Lower leg skin (tissue), 4 donors: ENCODE data around the gene DUSP3. TPM values are rescaled to one million over a fixed set of nuclear protein-coding genes. Genes with fewer than 3 reads are reported as not detected.

Experiments used
- DNase-seq, 2 donors: peaks; one replicate each; pipeline ENCODE4 v3.0.0-alpha.2; 2019; ENCODE audit warnings: low spot score in 2 of 2
- H3K4me3 ChIP-seq: fragments of 200-600 bp; sonication (generic); 2 replicates; pipeline ENCODE4 v1.5.1; 2017; ENCODE audit warnings: mild to moderate bottlenecking, low read depth; ENCODE audit not compliant: poor library complexity, severe bottlenecking
- POLR2A ChIP-seq, 2 donors: fragments of 450-650 bp; IDR thresholded peaks; one replicate each; pipeline ENCODE4 v1.6.1; 2016 to 2017; ENCODE audit warnings: antibody characterized with exemption in 2 of 2, mild to moderate bottlenecking in 1 of 2, moderate library complexity in 1 of 2
- WGBS, 2 donors: methylation state at CpG; one replicate each; pipeline ENCODE4 v1.1.5; 2018; 5-methylcytosine and 5-hydroxymethylcytosine counted together
- intact Hi-C: fragments of 100-400 bp; cut with DNase I; formaldehyde crosslinking; loops from one replicate; pipeline ENCODE4 v1.15.0; 2023; ENCODE audit warnings: low total_unique reads
- total RNA-seq, 4 donors: library from RNA; depleted of rRNA; stranded (reverse); fragments of >200 nt; gene quantifications; one replicate each; pipeline ENCODE4 v1.1.0, GENCODE V29; 2016
- TF ChIP-seq, protein P1 (sequence below), 3 donors: fragments of 450-650 bp; IDR thresholded peaks; one replicate each; pipeline ENCODE4 v1.5.1; 2016; ENCODE audit warnings: antibody characterized with exemption in 3 of 3, mild to moderate bottlenecking in 3 of 3, moderate library complexity in 2 of 3

The DUSP3 gene
- total RNA-seq, 4 donors from 2014 or later: 33.2 to 44.1 (median 37.9) TPM

GRCh38 chr17:43722870-43723665 is 55.7 kb downstream of the DUSP3 start:
- intact Hi-C loops: no loop called here
- H3K4me3 ChIP-seq: no peak overlapping the region
- 87 to 89% methylated on average over 8 of the region's 8 CpGs for WGBS, 2 donors
- DNase-seq: no peak
- TF ChIP-seq, protein P1, sequence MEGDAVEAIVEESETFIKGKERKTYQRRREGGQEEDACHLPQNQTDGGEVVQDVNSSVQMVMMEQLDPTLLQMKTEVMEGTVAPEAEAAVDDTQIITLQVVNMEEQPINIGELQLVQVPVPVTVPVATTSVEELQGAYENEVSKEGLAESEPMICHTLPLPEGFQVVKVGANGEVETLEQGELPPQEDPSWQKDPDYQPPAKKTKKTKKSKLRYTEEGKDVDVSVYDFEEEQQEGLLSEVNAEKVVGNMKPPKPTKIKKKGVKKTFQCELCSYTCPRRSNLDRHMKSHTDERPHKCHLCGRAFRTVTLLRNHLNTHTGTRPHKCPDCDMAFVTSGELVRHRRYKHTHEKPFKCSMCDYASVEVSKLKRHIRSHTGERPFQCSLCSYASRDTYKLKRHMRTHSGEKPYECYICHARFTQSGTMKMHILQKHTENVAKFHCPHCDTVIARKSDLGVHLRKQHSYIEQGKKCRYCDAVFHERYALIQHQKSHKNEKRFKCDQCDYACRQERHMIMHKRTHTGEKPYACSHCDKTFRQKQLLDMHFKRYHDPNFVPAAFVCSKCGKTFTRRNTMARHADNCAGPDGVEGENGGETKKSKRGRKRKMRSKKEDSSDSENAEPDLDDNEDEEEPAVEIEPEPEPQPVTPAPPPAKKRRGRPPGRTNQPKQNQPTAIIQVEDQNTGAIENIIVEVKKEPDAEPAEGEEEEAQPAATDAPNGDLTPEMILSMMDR (IDR thresholded peaks at IDR 0.05): no peak
- TF ChIP-seq POLR2A (IDR thresholded peaks at IDR 0.05): no peak

- WGBS, 2 donors: 93 to 95% methylated on average over 3 of the region's 3 CpGs
- no peak for DNase-seq
- intact Hi-C loops: no loop called here
- TF ChIP-seq, protein P1 (IDR thresholded peaks at IDR 0.05): no peak
- no peak for TF ChIP-seq POLR2A (IDR thresholded peaks at IDR 0.05)
- H3K4me3 ChIP-seq: no peak overlapping the region
These were observed 56.5 kb downstream of the DUSP3 start for GRCh38 chr17:43722269-43722619.

GRCh38 chr17:43721537-43722268 is 57.1 kb downstream of the DUSP3 start:
- intact Hi-C loops: no loop called here
- no peak for DNase-seq
- H3K4me3 ChIP-seq: no peak overlapping the region
- no peak for TF ChIP-seq POLR2A (IDR thresholded peaks at IDR 0.05)
- 84 to 86% methylated on average over 4 of the region's 4 CpGs for WGBS, 2 donors

- intact Hi-C loops: no loop called here
- peak overlapping the region; percentile 67 for H3K4me3 ChIP-seq
- TF ChIP-seq POLR2A (IDR thresholded peaks at IDR 0.05): no peak
- TF ChIP-seq, protein P1 (IDR thresholded peaks at IDR 0.05): no peak
- peak; percentile 58 to 95 for DNase-seq
- 1% methylated on average over 64 of the region's 64 CpGs for WGBS, 2 donors
These were observed 58.3 kb downstream of the DUSP3 start for GRCh38 chr17:43720311-43721060.

GRCh38 chr17:43719578-43719977 is 59.2 kb downstream of the DUSP3 start:
- no peak overlapping the region for H3K4me3 ChIP-seq
- intact Hi-C loops: no loop called here
- no peak for TF ChIP-seq POLR2A (IDR thresholded peaks at IDR 0.05)
- TF ChIP-seq, protein P1 (IDR thresholded peaks at IDR 0.05): no peak
- 55% methylated on average over 3 of the region's 3 CpGs for WGBS, 2 donors
- no peak for DNase-seq

- H3K4me3 ChIP-seq: no peak overlapping the region
- intact Hi-C loops: no loop called here
- 37 to 43% methylated on average over 5 of the region's 5 CpGs for WGBS, 2 donors
- DNase-seq: no peak
- TF ChIP-seq, protein P1 (IDR thresholded peaks at IDR 0.05): no peak
- no peak for TF ChIP-seq POLR2A (IDR thresholded peaks at IDR 0.05)
These were observed 60.2 kb downstream of the DUSP3 start for GRCh38 chr17:43718544-43718943.
